Measurements from ENCODE around the gene CSNK1G1. TPM values are rescaled to one million over a fixed set of nuclear protein-coding genes. Genes with fewer than 3 reads are reported as not detected.

CSNK1G1 gene
- total RNA-seq, 1 donor from 2014 or later = 6.3 TPM

GRCh38 chr15:64235552-64235951 is 120.4 kb downstream of the CSNK1G1 start:
- no peak overlapping the region for H3K4me3 ChIP-seq
- no peaks in the 10 kb centered on the region for H3K36me3 ChIP-seq
- no peaks in the 10 kb centered on the region for H3K9me3 ChIP-seq (replicated peaks)
- no peaks in the 10 kb centered on the region for H3K27me3 ChIP-seq (ENCODE audit: low read depth)
- DNase-seq = no peak
- H3K27ac ChIP-seq (replicated peaks) = no peak overlapping the region
- TF ChIP-seq, protein P1, sequence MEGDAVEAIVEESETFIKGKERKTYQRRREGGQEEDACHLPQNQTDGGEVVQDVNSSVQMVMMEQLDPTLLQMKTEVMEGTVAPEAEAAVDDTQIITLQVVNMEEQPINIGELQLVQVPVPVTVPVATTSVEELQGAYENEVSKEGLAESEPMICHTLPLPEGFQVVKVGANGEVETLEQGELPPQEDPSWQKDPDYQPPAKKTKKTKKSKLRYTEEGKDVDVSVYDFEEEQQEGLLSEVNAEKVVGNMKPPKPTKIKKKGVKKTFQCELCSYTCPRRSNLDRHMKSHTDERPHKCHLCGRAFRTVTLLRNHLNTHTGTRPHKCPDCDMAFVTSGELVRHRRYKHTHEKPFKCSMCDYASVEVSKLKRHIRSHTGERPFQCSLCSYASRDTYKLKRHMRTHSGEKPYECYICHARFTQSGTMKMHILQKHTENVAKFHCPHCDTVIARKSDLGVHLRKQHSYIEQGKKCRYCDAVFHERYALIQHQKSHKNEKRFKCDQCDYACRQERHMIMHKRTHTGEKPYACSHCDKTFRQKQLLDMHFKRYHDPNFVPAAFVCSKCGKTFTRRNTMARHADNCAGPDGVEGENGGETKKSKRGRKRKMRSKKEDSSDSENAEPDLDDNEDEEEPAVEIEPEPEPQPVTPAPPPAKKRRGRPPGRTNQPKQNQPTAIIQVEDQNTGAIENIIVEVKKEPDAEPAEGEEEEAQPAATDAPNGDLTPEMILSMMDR (IDR thresholded peaks at IDR 0.05; ENCODE audit: borderline replicate concordance) = no peak
- intact Hi-C loops (cut with micrococcal nuclease) = no loop called here
- no peaks in the 10 kb centered on the region for H3K4me1 ChIP-seq

GRCh38 chr15:64233299-64233698 is 122.7 kb downstream of the CSNK1G1 start:
- intact Hi-C loops (cut with micrococcal nuclease) = no loop called here
- TF ChIP-seq, protein P1 (IDR thresholded peaks at IDR 0.05; ENCODE audit: borderline replicate concordance) = no peak
- H3K27ac ChIP-seq (replicated peaks) = no peak overlapping the region
- no peaks in the 10 kb centered on the region for H3K27me3 ChIP-seq (ENCODE audit: low read depth)
- no peaks in the 10 kb centered on the region for H3K4me1 ChIP-seq
- no peaks in the 10 kb centered on the region for H3K36me3 ChIP-seq
- no peaks in the 10 kb centered on the region for H3K9me3 ChIP-seq (replicated peaks)
- H3K4me3 ChIP-seq = no peak overlapping the region
- no peak for DNase-seq

DNA sequence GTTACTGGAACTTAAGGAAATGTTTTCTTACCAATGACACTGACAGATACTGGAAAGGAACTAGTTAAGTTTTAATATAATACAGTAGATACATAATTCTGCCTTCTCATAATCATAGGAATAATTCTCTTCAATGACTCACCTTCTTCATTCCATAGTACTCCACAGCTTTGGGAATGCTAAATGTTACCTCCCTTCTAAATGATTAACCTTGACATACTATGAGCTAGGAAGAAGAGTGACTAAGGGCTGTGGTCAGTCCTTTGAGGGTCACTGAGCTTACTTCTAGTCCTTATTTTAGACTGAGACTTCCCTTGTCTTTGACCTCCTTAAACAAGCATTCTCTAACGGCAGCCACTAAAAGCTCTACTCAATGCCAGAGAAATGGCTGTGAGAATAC is 123.6 kb downstream of the CSNK1G1 start:
- H3K9me3 ChIP-seq (replicated peaks) = no peaks in the 10 kb centered on the region
- no peak overlapping the region for H3K27ac ChIP-seq (replicated peaks)
- no peaks in the 10 kb centered on the region for H3K4me1 ChIP-seq
- no peak for DNase-seq
- intact Hi-C loops (cut with micrococcal nuclease) = no loop called here
- H3K27me3 ChIP-seq (ENCODE audit: low read depth) = no peaks in the 10 kb centered on the region
- H3K4me3 ChIP-seq = no peak overlapping the region
- TF ChIP-seq, protein P1 (IDR thresholded peaks at IDR 0.05; ENCODE audit: borderline replicate concordance) = no peak
- H3K36me3 ChIP-seq = no peaks in the 10 kb centered on the region

DNA sequence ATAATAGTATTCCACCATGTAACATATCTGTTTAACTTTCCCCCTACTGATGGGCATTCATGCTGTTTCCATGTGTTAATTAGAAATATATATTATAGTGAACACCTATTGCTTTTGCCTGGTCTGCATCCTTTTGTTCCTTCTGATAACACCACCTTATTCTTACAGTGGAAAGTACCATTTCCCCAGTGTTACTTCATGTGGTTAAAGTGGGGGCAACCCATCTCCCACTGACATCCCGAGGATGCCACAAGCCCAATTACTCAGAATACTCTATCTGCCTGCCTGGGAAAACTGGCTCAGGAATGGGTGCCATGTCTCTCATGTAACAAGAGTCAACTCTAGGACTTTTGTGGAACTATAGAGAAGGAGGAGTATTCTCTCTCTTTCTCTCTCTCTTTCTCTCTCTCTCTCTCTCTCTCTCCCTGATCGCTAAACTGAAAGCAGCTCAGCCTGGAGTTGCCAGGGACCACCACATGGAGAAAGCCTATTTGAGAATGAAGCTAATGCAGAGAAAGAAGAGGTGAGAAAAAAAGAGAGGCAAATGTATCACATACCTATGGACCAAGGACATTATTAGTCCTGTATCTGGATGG is 126.7 kb downstream of the CSNK1G1 start:
- H3K4me1 ChIP-seq = peaks cover 11% of the 10 kb centered on the region
- no peak for DNase-seq
- no peaks in the 10 kb centered on the region for H3K36me3 ChIP-seq
- H3K4me3 ChIP-seq = no peak overlapping the region
- H3K27ac ChIP-seq (replicated peaks) = no peak overlapping the region
- H3K9me3 ChIP-seq (replicated peaks) = no peaks in the 10 kb centered on the region
- TF ChIP-seq, protein P1 (IDR thresholded peaks at IDR 0.05; ENCODE audit: borderline replicate concordance) = no peak
- intact Hi-C loops (cut with micrococcal nuclease) = no loop called here
- no peaks in the 10 kb centered on the region for H3K27me3 ChIP-seq (ENCODE audit: low read depth)

DNA sequence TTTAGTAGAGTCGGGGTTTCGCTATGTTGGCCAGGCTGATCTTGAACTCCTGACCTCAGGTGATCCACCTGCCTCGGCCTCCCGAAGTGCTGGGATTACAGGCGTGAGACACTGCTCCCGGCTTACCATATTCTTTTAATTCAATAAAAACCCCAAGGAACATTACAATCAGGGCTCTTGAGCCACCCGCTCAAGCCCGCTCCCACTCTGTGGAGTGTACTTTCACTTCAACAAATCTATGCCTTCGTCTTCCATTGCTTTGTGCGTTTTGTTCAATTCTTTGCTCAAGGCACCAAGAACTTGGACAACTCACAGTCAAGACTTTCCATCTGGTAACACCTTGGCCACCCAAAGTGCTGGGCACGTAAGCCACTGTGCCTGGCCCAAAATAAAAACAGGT is 130.2 kb downstream of the CSNK1G1 start:
- no peaks in the 10 kb centered on the region for H3K9me3 ChIP-seq (replicated peaks)
- TF ChIP-seq, protein P1 (IDR thresholded peaks at IDR 0.05; ENCODE audit: borderline replicate concordance) = no peak
- H3K4me3 ChIP-seq = no peak overlapping the region
- H3K27me3 ChIP-seq (ENCODE audit: low read depth) = no peaks in the 10 kb centered on the region
- intact Hi-C loops (cut with micrococcal nuclease) = no loop called here
- no peak overlapping the region for H3K27ac ChIP-seq (replicated peaks)
- DNase-seq = no peak
- H3K4me1 ChIP-seq = peaks cover 14% of the 10 kb centered on the region
- no peaks in the 10 kb centered on the region for H3K36me3 ChIP-seq
